BJ (cell line): ENCODE measurements around the gene CFH. TPM values are rescaled to one million over a fixed set of nuclear protein-coding genes. Genes with fewer than 3 reads are reported as not detected.

ENCODE experiments used
- CTCF ChIA-PET: fragments of 350-600 bp; formaldehyde crosslinking; extraction: SDS; loops from one replicate; lab custom pipeline; 2021; ENCODE audit warnings: antibody characterized with exemption, inconsistent platforms; lab: Yijun Ruan, JAX
- POLR2A ChIA-PET: fragments of 300-600 bp; sonication (Branson Sonifier 250); formaldehyde crosslinking; extraction: SDS; loops from one replicate; lab custom pipeline; 2021; ENCODE audit warnings: antibody characterized with exemption; lab: Charles Lee
- DNase-seq: peaks from one replicate; pipeline ENCODE4 v3.0.0-alpha.2; 2011; ENCODE audit warnings: low read depth
- H3K27me3 ChIP-seq: 2 replicates; pipeline ENCODE4 v1.6.0; 2011; ENCODE audit warnings: low read length; ENCODE audit not compliant: control insufficient read depth, insufficient read depth
- H3K36me3 ChIP-seq: 2 replicates; pipeline ENCODE4 v1.5.1; 2011; ENCODE audit warnings: low read length; ENCODE audit not compliant: control insufficient read depth, insufficient read depth
- H3K4me3 ChIP-seq: 2 replicates; pipeline ENCODE4 v1.5.1; 2011; ENCODE audit warnings: low read depth, mild to moderate bottlenecking, control low read depth, low read length
- CTCF ChIP-seq: IDR thresholded peaks from 2 replicates; pipeline ENCODE4 v1.5.1; 2011; ENCODE audit warnings: low read depth, mild to moderate bottlenecking, control low read depth, inconsistent platforms, low read length, moderate library complexity; ENCODE audit not compliant: insufficient read depth
- polyA plus RNA-seq: library from polyadenylated mRNA; depleted of rRNA; stranded (reverse); fragments of >200 nt; gene quantifications from 2 replicates; pipeline ENCODE4 v1.2.3, GENCODE V29; 2011

CFH gene
- polyA plus RNA-seq, 1 experiment: 13.6 TPM

- Histone ChIP-seq H3K4me3 (no peak overlapping the region), H3K27me3 (no peaks in the 10 kb centered on the region), H3K36me3 (no peaks in the 10 kb centered on the region)
- DNase-seq: no peak
- ChIA-PET CTCF (no interaction called here), POLR2A (no interaction called here)
- no peak for TF ChIP-seq CTCF
These were observed 66.0 kb downstream of the CFH start for GRCh38 chr1:196717868-196718267.

- ChIA-PET CTCF (interaction anchor here (0.6 to 2.9 kb wide), 9 partner anchors 8 to 672 kb away, joined by 3 to 18 read pairs (median 3); no protein-coding TSS in a partner anchor), POLR2A (no interaction called here)
- DNase-seq: no peak
- Histone ChIP-seq H3K27me3 (no peaks in the 10 kb centered on the region), H3K4me3 (no peak overlapping the region), H3K36me3 (no peaks in the 10 kb centered on the region)
- TF ChIP-seq CTCF: peak; percentile 79
These were observed 71.7 kb downstream of the CFH start for GRCh38 chr1:196723325-196724185.

- CTCF ChIA-PET: interaction anchor here (3.3 kb wide), 1 partner anchor 9 kb away, joined by 18 read pairs; no protein-coding TSS in a partner anchor
These were observed 80.7 kb downstream of the CFH start for GRCh38 chr1:196732526-196732925.

GRCh38 chr1:196733091-196733970, 81.5 kb downstream of the CFH start:
- no peaks in the 10 kb centered on the region for H3K27me3 ChIP-seq
- DNase-seq: no peak
- TF ChIP-seq CTCF: no peak
- ChIA-PET CTCF (interaction anchor here (3.3 kb wide), 1 partner anchor 10 kb away, joined by 18 read pairs; no protein-coding TSS in a partner anchor), POLR2A (no interaction called here)
- H3K4me3 ChIP-seq: no peak overlapping the region
- H3K36me3 ChIP-seq: no peaks in the 10 kb centered on the region; the same call in 1 of the 2 replicates

More at GRCh38 chr1:196732526-196732925, 80.7 kb downstream of the CFH start:
- no peak for DNase-seq
- POLR2A ChIA-PET: no interaction called here
- Histone ChIP-seq H3K4me3 (no peak overlapping the region), H3K27me3 (no peaks in the 10 kb centered on the region), H3K36me3 (no peaks in the 10 kb centered on the region; the same call in 1 of the 2 replicates)
- peak; percentile 5; the same call in 1 of the 2 replicates for TF ChIP-seq CTCF
